ENCODE measurements around the gene CCNQ.
"Not testable (repeated sequence)": the region's sequence is repeated elsewhere in the genome, so short reads cannot be mapped to it uniquely, and the experiment has no call there.

CCNQ gene

GRCh38 chrX:153604666-153605380 lies 5.9 kb upstream of the CCNQ start:
- WGBS, 2 experiments = 92 to 93% methylated on average over 16 of the region's 18 CpGs
- not testable (repeated sequence) for H3K36me3 ChIP-seq (ENCODE audit: control insufficient read depth, insufficient read depth, low read length); H3K9me3 ChIP-seq (ENCODE audit: control insufficient read depth, low read length); H3K4me3 ChIP-seq (ENCODE audit: insufficient read depth, low read depth, low read length); H3K27ac ChIP-seq (ENCODE audit: insufficient read depth, low read depth, low read length, poor library complexity, severe bottlenecking); H3K4me1 ChIP-seq (ENCODE audit: control insufficient read depth, insufficient read depth, low read length)
- peaks cover 14% of the 10 kb centered on the region for H3K27me3 ChIP-seq (ENCODE audit: control insufficient read depth, insufficient read depth, low read length, poor library complexity, severe bottlenecking)

- H3K4me1 ChIP-seq (ENCODE audit: control insufficient read depth, insufficient read depth, low read length) = no peaks in the 10 kb centered on the region
- H3K36me3 ChIP-seq (ENCODE audit: control insufficient read depth, insufficient read depth, low read length) = no peaks in the 10 kb centered on the region
- H3K27me3 ChIP-seq (ENCODE audit: control insufficient read depth, insufficient read depth, low read length, poor library complexity, severe bottlenecking) = no peaks in the 10 kb centered on the region
- H3K4me3 ChIP-seq (ENCODE audit: insufficient read depth, low read depth, low read length) = no peak overlapping the region
- no peaks in the 10 kb centered on the region for H3K9me3 ChIP-seq (ENCODE audit: control insufficient read depth, low read length)
- H3K27ac ChIP-seq (ENCODE audit: insufficient read depth, low read depth, low read length, poor library complexity, severe bottlenecking) = no peak overlapping the region
- WGBS, 2 experiments = 93 to 94% methylated on average over 17 of the region's 17 CpGs
Observed at GRCh38 chrX:153603131-153603656, 4.3 kb upstream of the CCNQ start.

- H3K27me3 ChIP-seq (ENCODE audit: control insufficient read depth, insufficient read depth, low read length, poor library complexity, severe bottlenecking) = no peaks in the 10 kb centered on the region
- no peaks in the 10 kb centered on the region for H3K9me3 ChIP-seq (ENCODE audit: control insufficient read depth, low read length)
- no peaks in the 10 kb centered on the region for H3K4me1 ChIP-seq (ENCODE audit: control insufficient read depth, insufficient read depth, low read length)
- H3K27ac ChIP-seq (ENCODE audit: insufficient read depth, low read depth, low read length, poor library complexity, severe bottlenecking) = no peak overlapping the region
- H3K36me3 ChIP-seq (ENCODE audit: control insufficient read depth, insufficient read depth, low read length) = no peaks in the 10 kb centered on the region
- 90 to 93% methylated on average over 3 of the region's 3 CpGs for WGBS, 2 experiments
- H3K4me3 ChIP-seq (ENCODE audit: insufficient read depth, low read depth, low read length) = no peak overlapping the region
Observed at GRCh38 chrX:153602601-153603000, 3.7 kb upstream of the CCNQ start.

GRCh38 chrX:153601511-153602110 lies 2.7 kb upstream of the CCNQ start:
- 91 to 95% methylated on average over 11 to 12 of the region's 12 CpGs for WGBS, 2 experiments
- Histone ChIP-seq H3K9me3 (ENCODE audit: control insufficient read depth, low read length) (no peaks in the 10 kb centered on the region), H3K4me3 (ENCODE audit: insufficient read depth, low read depth, low read length) (no peak overlapping the region), H3K36me3 (ENCODE audit: control insufficient read depth, insufficient read depth, low read length) (no peaks in the 10 kb centered on the region), H3K27me3 (ENCODE audit: control insufficient read depth, insufficient read depth, low read length, poor library complexity, severe bottlenecking) (no peaks in the 10 kb centered on the region), H3K4me1 (ENCODE audit: control insufficient read depth, insufficient read depth, low read length) (no peaks in the 10 kb centered on the region), H3K27ac (ENCODE audit: insufficient read depth, low read depth, low read length, poor library complexity, severe bottlenecking) (no peak overlapping the region)

- no peaks in the 10 kb centered on the region for H3K4me1 ChIP-seq (ENCODE audit: control insufficient read depth, insufficient read depth, low read length)
- WGBS, 2 experiments = 93 to 96% methylated on average over 7 of the region's 7 CpGs
- H3K9me3 ChIP-seq (ENCODE audit: control insufficient read depth, low read length) = no peaks in the 10 kb centered on the region
- no peaks in the 10 kb centered on the region for H3K27me3 ChIP-seq (ENCODE audit: control insufficient read depth, insufficient read depth, low read length, poor library complexity, severe bottlenecking)
- H3K36me3 ChIP-seq (ENCODE audit: control insufficient read depth, insufficient read depth, low read length) = no peaks in the 10 kb centered on the region
- H3K4me3 ChIP-seq (ENCODE audit: insufficient read depth, low read depth, low read length) = no peak overlapping the region
- H3K27ac ChIP-seq (ENCODE audit: insufficient read depth, low read depth, low read length, poor library complexity, severe bottlenecking) = no peak overlapping the region
Observed at GRCh38 chrX:153600921-153601320, 2.0 kb upstream of the CCNQ start.

GRCh38 chrX:153600032-153600373 lies 1.1 kb upstream of the CCNQ start:
- WGBS, 2 experiments = 19 to 23% methylated on average over 2 of the region's 2 CpGs
- Histone ChIP-seq H3K4me3 (ENCODE audit: insufficient read depth, low read depth, low read length) (peak overlapping the region; percentile 64), H3K9me3 (ENCODE audit: control insufficient read depth, low read length) (no peaks in the 10 kb centered on the region), H3K27ac (ENCODE audit: insufficient read depth, low read depth, low read length, poor library complexity, severe bottlenecking) (no peak overlapping the region), H3K36me3 (ENCODE audit: control insufficient read depth, insufficient read depth, low read length) (no peaks in the 10 kb centered on the region), H3K4me1 (ENCODE audit: control insufficient read depth, insufficient read depth, low read length) (no peaks in the 10 kb centered on the region), H3K27me3 (ENCODE audit: control insufficient read depth, insufficient read depth, low read length, poor library complexity, severe bottlenecking) (no peaks in the 10 kb centered on the region)

GRCh38 chrX:153599192-153600031 lies 473 bp upstream of the CCNQ start:
- H3K27ac ChIP-seq (ENCODE audit: insufficient read depth, low read depth, low read length, poor library complexity, severe bottlenecking) = no peak overlapping the region
- 1% methylated on average over 61 to 79 of the region's 79 CpGs for WGBS, 2 experiments

GRCh38 chrX:153596981-153597750 lies 1.8 kb downstream of the CCNQ start:
- Histone ChIP-seq H3K4me3 (ENCODE audit: insufficient read depth, low read depth, low read length) (no peak overlapping the region), H3K9me3 (ENCODE audit: control insufficient read depth, low read length) (no peaks in the 10 kb centered on the region), H3K36me3 (ENCODE audit: control insufficient read depth, insufficient read depth, low read length) (no peaks in the 10 kb centered on the region), H3K27ac (ENCODE audit: insufficient read depth, low read depth, low read length, poor library complexity, severe bottlenecking) (no peak overlapping the region), H3K27me3 (ENCODE audit: control insufficient read depth, insufficient read depth, low read length, poor library complexity, severe bottlenecking) (no peaks in the 10 kb centered on the region), H3K4me1 (ENCODE audit: control insufficient read depth, insufficient read depth, low read length) (no peaks in the 10 kb centered on the region)
- 84 to 93% methylated on average over 4 to 5 of the region's 6 CpGs for WGBS, 2 experiments

More at GRCh38 chrX:153599192-153600031, 473 bp upstream of the CCNQ start:
- Histone ChIP-seq H3K9me3 (ENCODE audit: control insufficient read depth, low read length) (no peaks in the 10 kb centered on the region), H3K4me3 (ENCODE audit: insufficient read depth, low read depth, low read length) (peak overlapping the region; percentile 64), H3K36me3 (ENCODE audit: control insufficient read depth, insufficient read depth, low read length) (no peaks in the 10 kb centered on the region), H3K4me1 (ENCODE audit: control insufficient read depth, insufficient read depth, low read length) (no peaks in the 10 kb centered on the region), H3K27me3 (ENCODE audit: control insufficient read depth, insufficient read depth, low read length, poor library complexity, severe bottlenecking) (no peaks in the 10 kb centered on the region)

GRCh38 chrX:153595859-153596857 lies 2.8 kb downstream of the CCNQ start:
- no peaks in the 10 kb centered on the region for H3K27me3 ChIP-seq (ENCODE audit: control insufficient read depth, insufficient read depth, low read length, poor library complexity, severe bottlenecking)
- no peak overlapping the region for H3K27ac ChIP-seq (ENCODE audit: insufficient read depth, low read depth, low read length, poor library complexity, severe bottlenecking)
- no peak overlapping the region for H3K4me3 ChIP-seq (ENCODE audit: insufficient read depth, low read depth, low read length)
- no peaks in the 10 kb centered on the region for H3K9me3 ChIP-seq (ENCODE audit: control insufficient read depth, low read length)
- no peaks in the 10 kb centered on the region for H3K4me1 ChIP-seq (ENCODE audit: control insufficient read depth, insufficient read depth, low read length)
- WGBS, 2 experiments = 96 to 97% methylated on average over 21 of the region's 21 CpGs
- H3K36me3 ChIP-seq (ENCODE audit: control insufficient read depth, insufficient read depth, low read length) = no peaks in the 10 kb centered on the region
